Gastroesophageal sphincter (tissue), 3 donors: ENCODE results near the gene APEX1.

ENCODE experiments used
- EP300 ChIP-seq: sonication (generic); formaldehyde crosslinking; IDR thresholded peaks from one replicate; pipeline ENCODE4 v1.6.1; 2017; ENCODE audit warnings: antibody characterized with exemption, mild to moderate bottlenecking
- POLR2A ChIP-seq, 2 donors: fragments of 450-650 bp; IDR thresholded peaks; one replicate each; pipeline ENCODE4 v1.6.1; 2017; ENCODE audit warnings: antibody characterized with exemption in 2 of 2, mild to moderate bottlenecking in 2 of 2, moderate library complexity in 1 of 2
- POLR2AphosphoS5 ChIP-seq: sonication (generic); formaldehyde crosslinking; IDR thresholded peaks from one replicate; pipeline ENCODE4 v1.6.1; 2017; ENCODE audit warnings: antibody characterized with exemption
- TF ChIP-seq, protein P1 (sequence below), 4 experiments: fragments of 200-600 bp in 2 of 4; fragments of 450-650 bp in 2 of 4; sonication (generic) in 1 of 4; IDR thresholded peaks; one replicate each; pipeline ENCODE4 v1.5.1; 2017 to 2019; ENCODE audit warnings: antibody characterized with exemption in 4 of 4, mild to moderate bottlenecking in 2 of 4, moderate library complexity in 2 of 4

DNA sequence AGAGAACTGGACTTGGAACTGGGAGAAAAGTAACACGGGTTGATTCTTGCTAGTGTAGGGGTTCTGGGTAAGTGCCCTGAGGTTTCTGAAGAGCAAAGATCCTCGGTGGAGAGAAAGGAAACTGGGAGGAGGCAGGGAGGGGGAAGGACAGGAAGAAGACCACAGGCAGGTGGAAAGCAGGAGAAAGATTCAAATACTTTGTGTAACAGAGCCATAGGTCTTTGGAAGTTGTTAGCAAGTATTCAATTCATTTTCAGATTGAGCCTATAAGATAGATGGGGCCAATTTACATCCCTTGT, 15.5 kb downstream of the APEX1 start:
- TF ChIP-seq, protein P1, sequence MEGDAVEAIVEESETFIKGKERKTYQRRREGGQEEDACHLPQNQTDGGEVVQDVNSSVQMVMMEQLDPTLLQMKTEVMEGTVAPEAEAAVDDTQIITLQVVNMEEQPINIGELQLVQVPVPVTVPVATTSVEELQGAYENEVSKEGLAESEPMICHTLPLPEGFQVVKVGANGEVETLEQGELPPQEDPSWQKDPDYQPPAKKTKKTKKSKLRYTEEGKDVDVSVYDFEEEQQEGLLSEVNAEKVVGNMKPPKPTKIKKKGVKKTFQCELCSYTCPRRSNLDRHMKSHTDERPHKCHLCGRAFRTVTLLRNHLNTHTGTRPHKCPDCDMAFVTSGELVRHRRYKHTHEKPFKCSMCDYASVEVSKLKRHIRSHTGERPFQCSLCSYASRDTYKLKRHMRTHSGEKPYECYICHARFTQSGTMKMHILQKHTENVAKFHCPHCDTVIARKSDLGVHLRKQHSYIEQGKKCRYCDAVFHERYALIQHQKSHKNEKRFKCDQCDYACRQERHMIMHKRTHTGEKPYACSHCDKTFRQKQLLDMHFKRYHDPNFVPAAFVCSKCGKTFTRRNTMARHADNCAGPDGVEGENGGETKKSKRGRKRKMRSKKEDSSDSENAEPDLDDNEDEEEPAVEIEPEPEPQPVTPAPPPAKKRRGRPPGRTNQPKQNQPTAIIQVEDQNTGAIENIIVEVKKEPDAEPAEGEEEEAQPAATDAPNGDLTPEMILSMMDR (IDR thresholded peaks at IDR 0.05), result no peak
- TF ChIP-seq POLR2A (IDR thresholded peaks at IDR 0.05) (no peak), POLR2AphosphoS5 (no peak), EP300 (no peak)
